HEK293T (cell line): ENCODE data around the gene LRMDA.

ENCODE experiments used
- ARNT ChIP-seq: fragments of 450-650 bp; IDR thresholded peaks from 2 replicates; pipeline ENCODE4 v1.6.1; 2017; ENCODE audit warnings: mild to moderate bottlenecking
- BHLHE40 ChIP-seq: fragments of 450-650 bp; IDR thresholded peaks from 2 replicates; pipeline ENCODE4 v1.6.1; 2016; ENCODE audit warnings: mild to moderate bottlenecking, moderate library complexity, borderline replicate concordance
- CTBP1 ChIP-seq: fragments of 450-650 bp; IDR thresholded peaks from 2 replicates; pipeline ENCODE4 v1.6.1; 2016; ENCODE audit warnings: borderline replicate concordance
- ELF4 ChIP-seq: fragments of 450-650 bp; IDR thresholded peaks from 2 replicates; pipeline ENCODE4 v1.6.1; 2017; ENCODE audit warnings: antibody characterized with exemption
- FOXA1 ChIP-seq: fragments of 450-650 bp; IDR thresholded peaks from 2 replicates; pipeline ENCODE4 v1.6.1; 2016; ENCODE audit warnings: mild to moderate bottlenecking
- FOXK2 ChIP-seq: fragments of 450-650 bp; IDR thresholded peaks from 2 replicates; pipeline ENCODE4 v1.6.1; 2016; ENCODE audit warnings: mild to moderate bottlenecking
- HDGF ChIP-seq: fragments of 450-650 bp; IDR thresholded peaks from 2 replicates; pipeline ENCODE4 v1.6.1; 2017; ENCODE audit warnings: antibody characterized with exemption, borderline replicate concordance
- LEF1 ChIP-seq: fragments of 450-650 bp; IDR thresholded peaks from 2 replicates; pipeline ENCODE4 v1.6.1; 2017; ENCODE audit warnings: mild to moderate bottlenecking, borderline replicate concordance
- NFRKB ChIP-seq: fragments of 450-650 bp; IDR thresholded peaks from 2 replicates; pipeline ENCODE4 v1.6.1; 2016; ENCODE audit warnings: mild to moderate bottlenecking, moderate library complexity
- SP1 ChIP-seq: fragments of 450-650 bp; IDR thresholded peaks from 2 replicates; pipeline ENCODE4 v1.6.1; 2017
- SUZ12 ChIP-seq: fragments of 450-650 bp; IDR thresholded peaks from 2 replicates; pipeline ENCODE4 v1.6.1; 2016; ENCODE audit warnings: mild to moderate bottlenecking
- TARDBP ChIP-seq: fragments of 450-650 bp; IDR thresholded peaks from 2 replicates; pipeline ENCODE4 v1.6.1; 2016
- ZNF384 ChIP-seq: fragments of 450-650 bp; IDR thresholded peaks from 2 replicates; pipeline ENCODE4 v1.6.1; 2016

DNA sequence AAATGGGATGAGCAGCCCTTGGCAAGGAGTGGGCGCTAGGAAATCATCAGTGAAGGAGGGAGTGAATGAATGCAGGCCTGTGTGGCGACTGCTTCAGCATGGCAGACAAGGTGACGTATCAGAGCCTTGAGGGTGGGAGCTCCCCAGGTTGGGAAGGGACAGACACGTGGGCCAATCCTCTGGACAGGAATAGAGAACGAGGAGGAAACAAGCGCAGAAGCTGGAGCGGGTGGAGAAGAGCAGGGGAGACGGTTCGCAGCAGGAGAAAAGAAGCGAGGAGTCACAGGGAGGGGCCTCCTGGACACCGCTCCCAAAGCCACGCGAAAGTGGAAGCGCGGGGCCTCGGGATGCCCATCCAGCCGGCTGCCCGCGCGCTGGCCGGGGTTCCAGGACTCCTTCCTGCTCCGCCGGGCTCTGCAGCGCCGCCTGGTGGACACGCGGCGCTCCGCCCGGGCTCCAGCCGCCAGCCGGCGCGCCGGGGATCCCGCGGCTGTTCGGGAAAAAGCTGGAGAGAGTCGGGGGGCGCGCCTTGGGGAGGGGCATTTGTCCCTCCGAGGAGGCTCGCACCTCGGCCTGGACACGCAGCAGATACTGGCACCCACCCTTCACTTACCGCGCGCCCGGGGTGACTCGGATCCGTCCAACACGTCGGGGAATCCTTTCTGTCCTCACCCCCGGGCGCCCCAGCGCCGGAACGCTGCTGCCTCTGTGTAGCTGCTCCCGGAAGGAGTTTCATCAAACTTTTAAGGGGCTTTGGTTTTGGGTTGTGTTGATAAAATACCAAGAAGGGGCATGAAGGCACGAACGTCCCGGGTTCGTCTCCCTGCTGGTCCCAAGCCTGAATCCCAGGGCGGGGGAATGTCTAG lies 36.1 kb upstream of the LRMDA start:
- TF ChIP-seq HDGF (no peak), SUZ12 (no peak), TARDBP (no peak), ELF4 (no peak), BHLHE40 (no peak), SP1 (no peak), FOXA1 (no peak), ZNF384 (no peak), FOXK2 (no peak), CTBP1 (no peak), LEF1 (no peak), NFRKB (no peak), ARNT (no peak)
